ENCODE data around the gene KRT85.
A peak's percentile ranks its signal among the peaks of the same experiment; 100 is the strongest.

The KRT85 gene

GRCh38 chr12:52395761-52396434 lies 28.6 kb upstream of the KRT85 start:
- no peak for DNase-seq (ENCODE audit: low read depth in 2 of 3, low spot score in 2 of 3)

- DNase-seq (ENCODE audit: low read depth in 2 of 3, low spot score in 2 of 3) = no peak
Observed at GRCh38 chr12:52394836-52395405, 27.6 kb upstream of the KRT85 start.

- no peak for DNase-seq (ENCODE audit: low read depth in 2 of 3, low spot score in 2 of 3)
Observed at GRCh38 chr12:52392465-52393007, 25.3 kb upstream of the KRT85 start.

- no peak for DNase-seq (ENCODE audit: low read depth in 2 of 3, low spot score in 2 of 3)
Observed at GRCh38 chr12:52391618-52392002, 24.3 kb upstream of the KRT85 start.

GRCh38 chr12:52390739-52391617 lies 23.7 kb upstream of the KRT85 start:
- no peak for DNase-seq (ENCODE audit: low read depth in 2 of 3, low spot score in 2 of 3)

- no peak for DNase-seq (ENCODE audit: low read depth in 2 of 3, low spot score in 2 of 3)
Observed at GRCh38 chr12:52389313-52390207, 22.3 kb upstream of the KRT85 start.

- no peak for DNase-seq (ENCODE audit: low read depth in 2 of 3, low spot score in 2 of 3)
Observed at GRCh38 chr12:52387859-52388258, 20.6 kb upstream of the KRT85 start.

- no peak for DNase-seq (ENCODE audit: low read depth in 2 of 3, low spot score in 2 of 3)
Observed at GRCh38 chr12:52385226-52385702, 18.0 kb upstream of the KRT85 start, which contains the start of gene KRT84. Gene KRT84 (minus strand): TSS chr12:52385652. CDS start chr12:52385585, 67 bp downstream.

- no peak for DNase-seq (ENCODE audit: low read depth in 2 of 3, low spot score in 2 of 3)
Observed at GRCh38 chr12:52383331-52383730, 16.1 kb upstream of the KRT85 start.

GRCh38 chr12:52382854-52383253 lies 15.6 kb upstream of the KRT85 start:
- no peak for DNase-seq (ENCODE audit: low read depth in 2 of 3, low spot score in 2 of 3)

- no peak for DNase-seq (ENCODE audit: low read depth in 2 of 3, low spot score in 2 of 3)
Observed at GRCh38 chr12:52381206-52381605, 13.9 kb upstream of the KRT85 start.

- DNase-seq (ENCODE audit: low read depth in 2 of 3, low spot score in 2 of 3) = no peak
Observed at GRCh38 chr12:52380271-52380694, 13.0 kb upstream of the KRT85 start.

- no peak for DNase-seq (ENCODE audit: low read depth in 2 of 3, low spot score in 2 of 3)
Observed at GRCh38 chr12:52379536-52379935, 12.3 kb upstream of the KRT85 start.

- DNase-seq (ENCODE audit: low read depth in 2 of 3, low spot score in 2 of 3) = no peak
Observed at GRCh38 chr12:52378091-52378490, 10.8 kb upstream of the KRT85 start.

GRCh38 chr12:52377266-52377665 lies 10.0 kb upstream of the KRT85 start:
- DNase-seq (ENCODE audit: low read depth in 2 of 3, low spot score in 2 of 3) = no peak

GRCh38 chr12:52372216-52373154 lies 5.2 kb upstream of the KRT85 start:
- peak in 1 of 3 experiments; percentile 27 for DNase-seq (ENCODE audit: low read depth in 2 of 3, low spot score in 2 of 3)

GRCh38 chr12:52371716-52372115 lies 4.4 kb upstream of the KRT85 start:
- no peak for DNase-seq (ENCODE audit: low read depth in 2 of 3, low spot score in 2 of 3)

- DNase-seq (ENCODE audit: low read depth in 2 of 3, low spot score in 2 of 3) = no peak
Observed at GRCh38 chr12:52370926-52371608, 3.8 kb upstream of the KRT85 start.

GRCh38 chr12:52369809-52370208 lies 2.5 kb upstream of the KRT85 start:
- no peak for DNase-seq (ENCODE audit: low read depth in 2 of 3, low spot score in 2 of 3)
